Measurements from ENCODE around the gene DLX5.
A peak's percentile ranks its signal among the peaks of the same experiment; 100 is the strongest.
"Not testable (repeated sequence)": the region's sequence is repeated elsewhere in the genome, so short reads cannot be mapped to it uniquely, and the experiment has no call there.

Gene DLX5

GRCh38 chr7:97024209-97025129, at the start of gene DLX5:
TSS of gene DLX5 (minus strand) at chr7:97024831. CDS start at chr7:97024623, 208 bp downstream.
- DNase-seq (ENCODE audit: low read depth): no peak

GRCh38 chr7:97072025-97072424, 47.4 kb upstream of the DLX5 start:
- not testable (repeated sequence) for DNase-seq (ENCODE audit: low read depth)

- DNase-seq (ENCODE audit: low read depth): no peak
Observed at GRCh38 chr7:97064972-97065587, 40.4 kb upstream of the DLX5 start.

GRCh38 chr7:97064020-97064419, 39.4 kb upstream of the DLX5 start:
- no peak for DNase-seq (ENCODE audit: low read depth)

GRCh38 chr7:97043281-97043680, 18.6 kb upstream of the DLX5 start:
- DNase-seq (ENCODE audit: low read depth): no peak

- no peak for DNase-seq (ENCODE audit: low read depth)
Observed at GRCh38 chr7:97039374-97040065, 14.9 kb upstream of the DLX5 start.

GRCh38 chr7:97034213-97034852, 9.7 kb upstream of the DLX5 start:
- DNase-seq (ENCODE audit: low read depth): not testable (repeated sequence)

GRCh38 chr7:97027427-97028234, 3.0 kb upstream of the DLX5 start:
- peak; percentile 42 for DNase-seq (ENCODE audit: low read depth)

- DNase-seq (ENCODE audit: low read depth): no peak
Observed at GRCh38 chr7:97026715-97027426, 2.2 kb upstream of the DLX5 start.

GRCh38 chr7:97025983-97026714, 1.5 kb upstream of the DLX5 start:
- DNase-seq (ENCODE audit: low read depth): no peak

GRCh38 chr7:97025130-97025499, 484 bp upstream of the DLX5 start:
- DNase-seq (ENCODE audit: low read depth): no peak

GRCh38 chr7:97022491-97023306, 1.9 kb downstream of the DLX5 start:
- DNase-seq (ENCODE audit: low read depth): no peak

GRCh38 chr7:97021747-97022490, 2.7 kb downstream of the DLX5 start:
- no peak for DNase-seq (ENCODE audit: low read depth)

- no peak for DNase-seq (ENCODE audit: low read depth)
Observed at GRCh38 chr7:97020996-97021746, 3.5 kb downstream of the DLX5 start.

- DNase-seq (ENCODE audit: low read depth): no peak
Observed at GRCh38 chr7:97020601-97020995, 4.0 kb downstream of the DLX5 start.

GRCh38 chr7:97019710-97020225, 4.9 kb downstream of the DLX5 start:
- no peak for DNase-seq (ENCODE audit: low read depth)

- no peak for DNase-seq (ENCODE audit: low read depth)
Observed at GRCh38 chr7:97018791-97019531, 5.7 kb downstream of the DLX5 start.
